SK-N-SH (cell line): ENCODE results near the gene TMEM134. TPM values are rescaled to one million over a fixed set of nuclear protein-coding genes. Genes with fewer than 3 reads are reported as not detected.

Source experiments
- CTCF ChIA-PET: fragments of 300-600, 350-600 bp; formaldehyde crosslinking; extraction: SDS; loops from one replicate; lab custom pipeline; 2021; lab: Yijun Ruan, JAX
- POLR2A ChIA-PET: fragments of 350-600 bp; sonication (Branson Sonifier 250); formaldehyde crosslinking; extraction: SDS; loops from one replicate; lab custom pipeline; 2020; ENCODE audit warnings: antibody characterized with exemption, inconsistent platforms; lab: Yijun Ruan, JAX
- DNase-seq: peaks from one replicate; pipeline ENCODE4 v3.0.0; 2012
- H2AFZ ChIP-seq: fragments of 200-600 bp; sonication (generic); 2 replicates; pipeline ENCODE4 v1.8.1; 2016; ENCODE audit warnings: antibody characterized with exemption, mild to moderate bottlenecking, low read depth
- H3F3A ChIP-seq: fragments of 200-600 bp; sonication (generic); replicated peaks from 2 replicates; pipeline ENCODE3; 2016; ENCODE audit warnings: antibody characterized with exemption, mild to moderate bottlenecking; ENCODE audit not compliant: insufficient read depth
- H3K27ac ChIP-seq, 2 experiments: fragments of 200-500 bp in 1 of 2; fragments of 200-600 bp in 1 of 2; sonication (Bioruptor generic) in 1 of 2; sonication (generic), shearing (Covaris generic) in 1 of 2; 2 replicates each; pipeline versions ENCODE4 v1.5.1 to v1.6.1; 2014 to 2016; ENCODE audit warnings: low read depth in 2 of 2, inconsistent platforms in 1 of 2, low read length in 1 of 2, mild to moderate bottlenecking in 1 of 2, mixed read lengths in 1 of 2
- H3K27me3 ChIP-seq: fragments of 200-600 bp; sonication (generic), shearing (Covaris generic); 2 replicates; pipeline ENCODE4 v1.6.1; 2016; ENCODE audit warnings: mixed run types; ENCODE audit not compliant: insufficient read depth
- H3K36me3 ChIP-seq, 2 experiments: fragments of 200-500 bp in 1 of 2; fragments of 200-600 bp in 1 of 2; sonication (Bioruptor generic) in 1 of 2; sonication (generic) in 1 of 2; replicated peaks in 1 of 2; 2 replicates each; pipeline versions ENCODE3 to v1.5.1; 2014 to 2016; ENCODE audit warnings: low read length in 1 of 2, mild to moderate bottlenecking in 1 of 2; ENCODE audit not compliant: insufficient read depth in 2 of 2, control insufficient read depth in 1 of 2
- H3K4me1 ChIP-seq, 2 experiments: fragments of 200-500 bp in 1 of 2; fragments of 200-600 bp in 1 of 2; sonication (Bioruptor generic) in 1 of 2; sonication (generic), shearing (Covaris generic) in 1 of 2; 2 replicates each; pipeline versions ENCODE4 v1.5.1 to v1.6.1; 2014 to 2016; ENCODE audit warnings: low read depth in 1 of 2, low read length in 1 of 2, mixed run types in 1 of 2; ENCODE audit not compliant: insufficient read depth in 2 of 2, control insufficient read depth in 1 of 2
- H3K4me2 ChIP-seq: fragments of 200-600 bp; sonication (generic), shearing (Covaris generic); 2 replicates; pipeline ENCODE4 v1.6.1; 2017; ENCODE audit warnings: mixed run types
- H3K4me3 ChIP-seq, 2 experiments: fragments of 200-500 bp in 1 of 2; fragments of 200-600 bp in 1 of 2; sonication (Bioruptor generic) in 1 of 2; sonication (generic), shearing (Covaris generic) in 1 of 2; 2 replicates each; pipeline versions ENCODE4 v1.5.1 to v1.8.1; 2014 to 2016; ENCODE audit warnings: low read depth in 2 of 2, inconsistent platforms in 1 of 2, low read length in 1 of 2, mild to moderate bottlenecking in 1 of 2, mixed read lengths in 1 of 2, moderate library complexity in 1 of 2
- H3K79me2 ChIP-seq: fragments of 200-600 bp; sonication (generic); 2 replicates; pipeline ENCODE4 v1.8.1; 2017; ENCODE audit warnings: mild to moderate bottlenecking; ENCODE audit not compliant: insufficient read depth
- H3K9ac ChIP-seq: fragments of 200-600 bp; sonication (generic); 2 replicates; pipeline ENCODE4 v1.6.1; 2017; ENCODE audit warnings: mixed run types
- H3K9me2 ChIP-seq: fragments of 200-600 bp; sonication (generic); 2 replicates; pipeline ENCODE4 v1.6.1; 2017; ENCODE audit warnings: mixed run types
- H3K9me3 ChIP-seq: fragments of 200-600 bp; sonication (generic); 2 replicates; pipeline ENCODE4 v1.6.1; 2017; ENCODE audit warnings: mixed run types, mild to moderate bottlenecking, moderate library complexity
- H4K20me1 ChIP-seq: fragments of 200-600 bp; sonication (generic); 2 replicates; pipeline ENCODE4 v1.6.1; 2017; ENCODE audit warnings: mild to moderate bottlenecking, mixed run types; ENCODE audit not compliant: insufficient read depth
- EZH2phosphoT487 ChIP-seq: fragments of 200-600 bp; sonication (generic); IDR thresholded peaks from 2 replicates; pipeline ENCODE4 v1.6.1; 2017; ENCODE audit warnings: low read depth, mixed run types, mild to moderate bottlenecking, antibody characterized with exemption, moderate library complexity, borderline replicate concordance
- FOSL2 ChIP-seq: IDR thresholded peaks from 2 replicates; pipeline ENCODE4 v1.4.0; 2012; ENCODE audit warnings: low read depth, mild to moderate bottlenecking, moderate library complexity, borderline replicate concordance
- FOXJ3 ChIP-seq: sonication (generic); formaldehyde crosslinking; IDR thresholded peaks from 2 replicates; pipeline ENCODE4 v1.5.1; 2020; ENCODE audit warnings: mild to moderate bottlenecking, missing genetic modification reagents
- GABPA ChIP-seq: IDR thresholded peaks from 2 replicates; pipeline ENCODE4 v1.4.0; 2012; ENCODE audit warnings: low read depth, mild to moderate bottlenecking
- GATA2 ChIP-seq: sonication (generic); formaldehyde crosslinking; IDR thresholded peaks from 2 replicates; pipeline ENCODE4 v1.5.0; 2020; ENCODE audit warnings: mild to moderate bottlenecking, missing genetic modification reagents
- IRF3 ChIP-seq: fragments of 150-350 bp; IDR thresholded peaks from 2 replicates; pipeline ENCODE4 v1.6.1; 2016; ENCODE audit warnings: mild to moderate bottlenecking, low read depth, low read length
- MXI1 ChIP-seq: IDR thresholded peaks from 2 replicates; pipeline ENCODE4 v1.6.1; 2012; ENCODE audit warnings: mild to moderate bottlenecking, low read depth, low read length, improper control_type of control experiment
- RXRA ChIP-seq: IDR thresholded peaks from 2 replicates; pipeline ENCODE4 v1.4.0; 2012; ENCODE audit warnings: low read depth, mild to moderate bottlenecking, borderline replicate concordance
- SMC3 ChIP-seq: IDR thresholded peaks from 2 replicates; pipeline ENCODE4 v1.6.1; 2012; ENCODE audit warnings: low read depth, low read length, improper control_type of control experiment
- USF1 ChIP-seq: IDR thresholded peaks from 2 replicates; pipeline ENCODE4 v1.4.0; 2012; ENCODE audit warnings: low read depth, borderline replicate concordance
- USF2 ChIP-seq: fragments of 150-350 bp; IDR thresholded peaks from 2 replicates; pipeline ENCODE4 v1.6.1; 2017; ENCODE audit warnings: antibody characterized with exemption, low read length, low read depth, borderline replicate concordance
- ZBTB33 ChIP-seq: IDR thresholded peaks from 2 replicates; pipeline ENCODE4 v1.4.0; 2012; ENCODE audit warnings: low read depth, borderline replicate concordance
- WGBS: methylation state at CpG from one replicate; pipeline ENCODE4 v1.1.6; 2017; ENCODE audit warnings: low lambda C conversion rate; 5-methylcytosine and 5-hydroxymethylcytosine counted together
- polyA plus RNA-seq, 3 experiments: library from polyadenylated mRNA; depleted of rRNA; stranded (reverse); fragments of >200 nt; gene quantifications; 2 replicates each; pipeline ENCODE4 v1.2.3, GENCODE V29; 2012
- TF ChIP-seq, protein P1 (sequence below): IDR thresholded peaks from 2 replicates; pipeline ENCODE4 v1.4.0; 2012; ENCODE audit warnings: low read depth

Gene TMEM134
- polyA plus RNA-seq, 1 of the 3 experiments (the other 2 are of a cell fraction): 132 TPM

DNA sequence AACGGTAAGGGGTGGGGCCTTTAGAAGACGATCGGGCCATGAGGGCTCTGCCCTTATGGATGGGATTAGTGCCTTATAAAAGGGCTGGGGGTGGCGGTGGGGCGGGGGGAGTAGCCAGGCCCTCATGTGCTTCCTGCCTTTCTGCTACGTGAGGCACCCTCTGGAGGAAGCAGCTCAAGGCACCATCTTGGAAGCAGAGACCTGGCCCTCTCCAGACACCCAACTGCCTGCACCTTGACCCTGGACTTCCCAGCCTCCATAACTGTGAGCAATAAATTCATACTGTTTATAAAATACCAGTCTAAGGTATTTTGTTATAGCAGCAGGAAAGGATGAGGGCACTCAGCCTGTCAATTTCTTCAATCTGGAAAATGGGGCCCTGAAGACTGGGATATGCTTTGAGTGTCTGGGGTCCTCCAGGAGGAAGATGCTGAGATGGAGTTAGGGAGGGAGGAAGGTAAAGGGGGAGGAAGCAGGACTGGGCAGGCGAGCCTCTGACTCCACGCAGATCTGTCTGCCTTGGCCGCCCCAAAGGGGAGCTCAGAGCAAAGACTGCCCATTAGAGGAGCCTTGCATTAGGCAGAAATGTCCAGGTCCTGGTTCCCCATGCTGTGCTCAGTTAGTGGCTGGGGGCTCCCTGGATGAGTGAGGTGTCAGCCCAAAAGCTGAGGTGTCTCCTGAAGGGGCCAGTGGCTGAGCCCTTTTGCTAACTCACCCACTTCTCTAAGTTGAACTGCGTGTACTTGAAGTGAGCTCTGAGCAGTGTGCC is 48.9 kb upstream of the TMEM134 start (continued):
- TF ChIP-seq USF2 (no peak), SMC3 (no peak), GATA2 (no peak), USF1 (no peak)

GRCh38 chr11:67516806-67517205 is 47.8 kb upstream of the TMEM134 start:
- POLR2A ChIA-PET: no interaction called here
- DNase-seq: no peak
- H3K9me2 ChIP-seq: no peaks in the 10 kb centered on the region
- no peaks in the 10 kb centered on the region for H4K20me1 ChIP-seq
- H3K9ac ChIP-seq: no peak overlapping the region
- no peak overlapping the region for H2AFZ ChIP-seq
- no peaks in the 10 kb centered on the region; a peak in 1 of 4 replicates for H3K4me1 ChIP-seq
- WGBS: 80% methylated on average over 6 of the region's 9 CpGs
- H3K27ac ChIP-seq: no peak overlapping the region
- no peaks in the 10 kb centered on the region for H3F3A ChIP-seq
- no peak for TF ChIP-seq FOXJ3 (CRISPR knock-in tag)
- no peak for TF ChIP-seq SMC3
- TF ChIP-seq USF2: no peak
- TF ChIP-seq RXRA: no peak
- TF ChIP-seq IRF3: no peak
- TF ChIP-seq MXI1: no peak
- TF ChIP-seq ZBTB33: no peak
- TF ChIP-seq FOSL2: no peak
- TF ChIP-seq, protein P1, sequence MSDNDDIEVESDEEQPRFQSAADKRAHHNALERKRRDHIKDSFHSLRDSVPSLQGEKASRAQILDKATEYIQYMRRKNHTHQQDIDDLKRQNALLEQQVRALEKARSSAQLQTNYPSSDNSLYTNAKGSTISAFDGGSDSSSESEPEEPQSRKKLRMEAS: no peak
- TF ChIP-seq EZH2phosphoT487: no peak
- TF ChIP-seq GABPA: no peak
- no peaks in the 10 kb centered on the region for H3K9me3 ChIP-seq
- CTCF ChIA-PET: interaction anchor here (1.0 to 1.4 kb wide), 2 partner anchors 98 to 170 kb away, joined by 3 read pairs; no protein-coding TSS in a partner anchor
- H3K27me3 ChIP-seq: peaks cover 4% of the 10 kb centered on the region; the same call in 1 of the 2 replicates
- no peaks in the 10 kb centered on the region for H3K36me3 ChIP-seq
- no peaks in the 10 kb centered on the region for H3K79me2 ChIP-seq
- no peak overlapping the region for H3K4me2 ChIP-seq
- H3K4me3 ChIP-seq: no peak overlapping the region
